Measurements from ENCODE around the gene NXNL1. TPM values are rescaled to one million over a fixed set of nuclear protein-coding genes. Genes with fewer than 3 reads are reported as not detected.

Gene NXNL1
- total and polyA plus RNA-seq, 2 of the 8 experiments (the other 6 are each of a cell fraction or from before 2014, with no cell fraction given) = not detected

GRCh38 chr19:17406887-17407196, 53.9 kb downstream of the NXNL1 start:
- TF ChIP-seq RBBP5 (IDR thresholded peaks at IDR 0.05; ENCODE audit: borderline replicate concordance, low read depth, low read length) (no peak), ATF2 (IDR thresholded peaks at IDR 0.05; ENCODE audit: low read length) (no peak)
- Histone ChIP-seq H3K23ac (ENCODE audit: insufficient read length) (no peak overlapping the region), H3K27ac (ENCODE audit: low read depth, low read length) (no peak overlapping the region), H4K91ac (replicated peaks; ENCODE audit: insufficient read length, low read length) (no peak overlapping the region), H3K4me1 (replicated peaks in 1 of 4; ENCODE audit: control insufficient read depth in 3 of 4, insufficient read depth in 4 of 4, low read length in 3 of 4) (peaks cover 4 to 23% (median 14%) of the 10 kb centered on the region in 4 experiments), H2BK20ac (ENCODE audit: low read length) (no peak overlapping the region), H3K9me3 (ENCODE audit: insufficient read depth in 2 of 2, low read depth in 1 of 2, low read length in 1 of 2) (no peaks in the 10 kb centered on the region), H3K56ac (replicated peaks; ENCODE audit: insufficient read length, low read depth, low read length) (no peak overlapping the region), H2BK12ac (ENCODE audit: low read depth, low read length) (no peak overlapping the region), H4K20me1 (replicated peaks in 1 of 2; ENCODE audit: control insufficient read depth in 1 of 2, insufficient read depth in 2 of 2, low read length in 2 of 2) (no peaks in the 10 kb centered on the region), H3K18ac (ENCODE audit: extremely low read depth, low read length) (no peak overlapping the region), H2BK120ac (replicated peaks; ENCODE audit: low read depth, low read length) (no peak overlapping the region), H2AK5ac (ENCODE audit: low read depth, low read length) (0 out of 2 replicates have a peak overlapping the region, but pooled peaks have one; percentile 39), H3K4me2 (ENCODE audit: insufficient read depth in 1 of 2, low read depth in 2 of 2, low read length in 2 of 2) (peak overlapping the region in 1 of 2 experiments; percentile 79; a peak in 1 of 4 replicates), H4K5ac (ENCODE audit: insufficient read length, low read depth, low read length) (no peak overlapping the region), H2BK5ac (ENCODE audit: low read depth, low read length) (no peak overlapping the region), H3K79me2 (ENCODE audit: control insufficient read depth in 1 of 2, insufficient read depth in 2 of 2, low read length in 2 of 2) (peaks cover 0 to 4% of the 10 kb centered on the region in 2 experiments; a peak in 1 of 4 replicates), H3K27me3 (replicated peaks in 1 of 4; ENCODE audit: control insufficient read depth in 3 of 4, extremely low read depth in 1 of 4, insufficient read depth in 3 of 4, low read length in 3 of 4) (no peaks in the 10 kb centered on the region), H3K4me3 (ENCODE audit: extremely low read depth in 1 of 4, insufficient read depth in 2 of 4, low read depth in 3 of 4, low read length in 4 of 4) (no peak overlapping the region), H3K23me2 (ENCODE audit: low read depth, low read length) (peaks cover 10% of the 10 kb centered on the region; the same call in 1 of the 2 replicates), H3K4ac (replicated peaks; ENCODE audit: insufficient read length, low read depth, low read length) (no peak overlapping the region), H2BK15ac (ENCODE audit: low read length) (0 out of 2 replicates have a peak overlapping the region, but pooled peaks have one; percentile 18), H2AFZ (ENCODE audit: low read length) (no peak overlapping the region), H4K8ac (ENCODE audit: extremely low read depth, insufficient read depth, low read length) (no peak overlapping the region), H3K9ac (replicated peaks in 1 of 4; ENCODE audit: extremely low read depth in 1 of 4, low read depth in 3 of 4, low read length in 3 of 4) (no peak overlapping the region), H3K14ac (ENCODE audit: insufficient read length) (no peak overlapping the region), H3K79me1 (ENCODE audit: low read depth, low read length) (no peaks in the 10 kb centered on the region; the same call in 1 of the 2 replicates), H3K36me3 (ENCODE audit: control insufficient read depth in 2 of 4, insufficient read depth in 4 of 4, low read length in 3 of 4) (peaks cover 0 to 7% (median 1%) of the 10 kb centered on the region in 4 experiments; a peak in 2 of 8 replicates)
- 77% methylated on average over 2 of the region's 2 CpGs; no CpG with 5 or more reads in 1 of the 2 experiments for WGBS, 2 experiments (ENCODE audit: extremely low coverage in 1 of 2, insufficient coverage in 1 of 2, insufficient read length in 1 of 2, insufficient replicate concordance in 2 of 2, low coverage in 1 of 2, low lambda C conversion rate in 2 of 2, missing lambda C conversion rate in 1 of 2)
- DNase-seq (ENCODE audit: low read depth in 1 of 2, low spot score in 2 of 2) (no peak), FAIRE-seq (no peak)
- POLR2A ChIA-PET (ENCODE audit: partially characterized antibody) = interaction anchor here (0.7 to 4.9 kb wide), 3 partner anchors 10 to 114 kb away, joined by 3 to 44 read pairs (median 3); partner anchors contain the start of gene MVB12A
- CTCF ChIA-PET (ENCODE audit: partially characterized antibody) = interaction anchor here (1.1 to 1.5 kb wide), 2 partner anchors 13 to 22 kb away, joined by 4 to 8 read pairs; partner anchors contain the start of gene CCDC194

Data from H1 (cell line).